GM12874 (cell line): Measurements from ENCODE around the gene TJP2.

Experiments used
- CTCF ChIP-seq: IDR thresholded peaks from 2 replicates; pipeline ENCODE4 v1.5.1; 2011; ENCODE audit warnings: low read depth, mild to moderate bottlenecking, control low read depth, low read length, moderate library complexity; ENCODE audit not compliant: insufficient read depth

Gene TJP2

DNA sequence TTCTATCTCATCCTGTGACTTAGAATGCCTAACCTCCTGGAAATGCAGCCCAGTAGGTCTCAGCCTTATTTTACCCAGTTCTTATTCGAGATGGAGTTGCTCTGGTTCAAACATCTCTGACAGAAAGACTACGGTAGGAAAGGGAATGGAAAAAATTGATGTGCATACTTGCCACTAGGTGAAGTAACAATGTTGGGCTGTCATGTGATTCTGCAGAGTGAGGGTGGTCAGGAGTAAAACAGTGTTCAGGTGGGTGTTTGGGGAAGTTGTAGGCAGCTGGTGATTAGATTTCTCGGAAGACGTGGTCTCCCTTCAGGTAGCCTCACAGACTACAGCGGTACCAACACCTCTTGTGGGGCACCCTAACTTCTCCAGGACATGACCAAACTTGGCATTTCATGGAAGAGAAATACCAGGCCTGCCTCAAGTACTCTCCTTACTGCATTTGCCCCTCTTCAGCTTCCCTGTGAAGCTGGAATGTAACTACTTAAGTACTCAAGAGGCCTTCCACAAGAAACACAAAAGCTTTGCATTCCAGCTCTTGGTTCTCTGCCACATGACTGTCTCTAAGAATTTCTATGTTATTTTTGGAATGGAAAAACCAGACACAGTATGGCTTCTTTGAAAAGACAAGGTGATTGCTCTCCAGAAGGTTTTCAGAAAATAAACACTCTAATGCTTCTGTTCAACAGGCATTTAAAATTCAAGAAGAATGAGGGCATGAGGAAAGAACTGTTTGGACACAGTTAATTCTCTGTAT lies 133.5 kb downstream of the TJP2 start:
- TF ChIP-seq CTCF: no peak

DNA sequence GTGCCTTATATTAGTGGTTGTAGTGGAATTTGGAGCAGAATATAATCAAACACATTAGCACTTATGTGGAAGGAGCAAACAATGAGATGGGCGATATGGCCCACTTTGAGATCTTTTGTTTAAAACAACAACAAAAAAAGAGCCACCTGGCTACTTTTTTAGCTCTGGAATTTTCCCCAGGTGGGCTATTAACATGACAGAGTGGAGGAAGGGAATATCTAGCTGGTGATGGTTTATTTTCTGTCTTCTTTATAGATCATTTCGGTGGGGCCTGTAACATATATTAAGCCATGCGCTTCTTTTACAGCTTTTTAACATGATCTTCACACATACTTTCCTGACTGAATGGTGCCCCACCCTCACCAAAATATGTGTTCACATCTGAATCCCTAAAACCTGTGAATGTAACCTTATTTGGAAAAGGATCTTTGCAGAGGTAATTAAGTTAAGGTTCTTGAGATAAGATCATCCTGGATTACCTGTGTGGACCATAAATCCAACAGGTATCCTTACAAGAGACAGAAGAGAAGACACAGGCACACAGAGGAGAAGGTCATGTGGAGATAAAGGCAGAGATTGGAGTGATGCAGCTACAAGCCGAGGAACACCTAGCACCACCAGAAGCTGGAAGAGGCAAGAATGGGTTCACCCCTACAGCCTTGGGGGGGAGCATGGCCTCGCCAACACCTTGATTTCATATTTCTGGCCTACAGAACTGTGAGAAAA lies 134.3 kb downstream of the TJP2 start:
- no peak for TF ChIP-seq CTCF

DNA sequence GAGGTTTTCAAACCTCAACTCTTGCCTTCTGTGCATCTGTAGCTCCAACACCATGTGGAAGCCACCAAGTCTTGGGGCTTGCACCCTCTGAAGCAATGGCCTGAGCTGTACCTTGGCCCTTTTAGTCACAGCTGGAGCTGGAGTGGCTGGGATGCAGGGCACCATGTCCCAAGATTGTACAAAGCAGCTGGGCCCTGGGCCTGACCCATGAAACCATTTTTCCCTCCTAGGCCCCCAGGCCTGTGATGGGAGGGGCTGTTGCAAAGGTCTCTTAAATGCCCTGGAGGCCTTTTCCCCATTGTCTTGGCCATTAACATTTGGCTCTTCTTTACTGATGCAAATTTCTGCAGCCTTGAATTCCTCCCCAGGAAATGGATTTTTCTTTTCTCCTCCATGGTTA lies 139.1 kb downstream of the TJP2 start:
- no peak for TF ChIP-seq CTCF

DNA sequence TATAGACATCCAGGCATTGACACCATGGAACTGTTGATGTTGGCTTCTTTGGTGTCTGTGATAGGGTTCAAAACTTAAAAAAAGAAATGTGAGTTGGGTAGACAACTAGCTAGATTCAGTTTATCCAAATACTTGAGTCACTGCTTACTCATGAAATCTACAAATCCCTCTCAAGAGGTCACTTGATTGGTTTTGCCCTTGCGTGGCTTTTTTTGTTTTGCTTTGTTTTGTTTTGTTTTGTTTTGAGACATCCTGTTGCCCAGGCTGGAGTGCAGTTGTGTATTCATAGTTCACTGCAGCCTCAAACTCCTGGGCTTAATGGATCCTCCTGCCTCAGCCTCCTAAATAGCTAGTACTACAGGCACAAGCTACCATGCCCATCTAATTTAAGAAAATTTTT lies 140.5 kb downstream of the TJP2 start:
- no peak for TF ChIP-seq CTCF

- no peak for TF ChIP-seq CTCF
Observed at GRCh38 chr9:69317081-69317480, 143.0 kb downstream of the TJP2 start.

GRCh38 chr9:69317894-69318293 lies 143.8 kb downstream of the TJP2 start:
- TF ChIP-seq CTCF: no peak

DNA sequence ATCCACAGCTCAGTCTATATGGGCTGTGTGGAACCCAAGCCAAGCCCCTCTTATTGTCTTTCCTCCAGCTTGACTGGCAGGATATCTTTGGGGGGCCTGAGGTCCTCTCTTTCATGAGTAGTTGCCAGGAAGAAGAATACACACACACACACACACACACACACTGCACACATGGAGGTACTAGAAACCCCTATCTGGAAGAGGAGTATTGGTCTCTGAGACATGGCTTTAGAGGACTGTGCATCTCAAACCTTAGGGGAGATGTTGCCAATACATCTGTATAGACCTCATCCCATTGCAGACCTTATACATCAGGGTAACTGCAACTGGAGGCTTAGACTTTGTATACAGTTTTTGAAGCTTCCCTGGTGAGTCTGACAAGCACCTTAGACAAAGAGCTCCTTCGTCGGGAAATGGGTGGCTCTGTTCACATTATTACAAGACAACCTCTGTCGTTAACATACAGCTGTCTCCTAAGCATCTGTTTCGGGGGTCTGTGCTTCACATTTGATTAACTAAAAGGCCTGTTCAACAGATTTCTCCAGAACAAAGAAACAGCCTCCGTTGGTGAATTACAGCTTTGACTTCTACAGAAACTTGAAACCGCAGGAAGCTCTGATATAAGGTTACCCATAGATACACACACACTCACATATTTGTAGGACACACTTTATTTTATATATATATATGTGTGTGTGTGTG lies 145.4 kb downstream of the TJP2 start:
- TF ChIP-seq CTCF: no peak
